Prostate gland (tissue), 2 donors: ENCODE results near the gene DHX15.

Source experiments
- CTCF ChIP-seq, 4 experiments: fragments of 200-600 bp in 2 of 4; fragments of 450-650 bp in 2 of 4; sonication (generic) in 2 of 4; IDR thresholded peaks; 1 replicate in 3 of 4; 2 replicates in 1 of 4; pipeline ENCODE4 v1.5.1; 2016 to 2019; ENCODE audit warnings: antibody characterized with exemption in 4 of 4, mild to moderate bottlenecking in 2 of 4, moderate library complexity in 2 of 4
- POLR2A ChIP-seq: fragments of 450-650 bp; IDR thresholded peaks from one replicate; pipeline ENCODE4 v1.6.1; 2016; ENCODE audit warnings: antibody characterized with exemption, mild to moderate bottlenecking

- TF ChIP-seq CTCF (IDR thresholded peaks at IDR 0.05), result no peak
- TF ChIP-seq POLR2A, result no peak
Observed at GRCh38 chr4:24514808-24515207, 69.5 kb downstream of the DHX15 start.
